Measurements from ENCODE around the gene CUL2.

The CUL2 gene

DNA sequence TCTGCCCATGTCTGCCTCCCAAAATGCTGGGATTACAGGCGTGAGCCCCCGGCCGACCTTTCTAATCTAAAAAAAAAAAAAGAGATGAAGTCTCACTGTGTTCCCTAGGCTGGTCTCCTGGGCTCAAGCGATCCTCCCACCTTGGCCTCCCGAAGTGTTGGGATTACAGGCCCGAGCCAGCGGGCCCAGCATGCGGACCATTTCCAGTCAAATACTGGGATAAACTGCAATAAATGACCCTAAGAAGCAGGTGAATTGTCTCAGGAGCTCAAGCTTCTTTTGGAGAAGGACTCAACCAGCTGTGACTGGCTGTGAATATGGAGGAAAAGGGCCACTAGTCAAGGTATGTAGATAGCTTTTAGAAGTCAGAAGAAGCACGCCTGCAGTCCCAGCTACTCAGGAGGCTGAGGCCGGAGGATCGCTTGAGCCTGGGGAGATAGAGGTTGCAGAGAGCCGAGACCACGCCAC lies 36.0 kb upstream of the CUL2 start:
- H3K9me3 ChIP-seq (ENCODE audit: severe bottlenecking), result no peaks in the 10 kb centered on the region
- TF ChIP-seq, protein P1, sequence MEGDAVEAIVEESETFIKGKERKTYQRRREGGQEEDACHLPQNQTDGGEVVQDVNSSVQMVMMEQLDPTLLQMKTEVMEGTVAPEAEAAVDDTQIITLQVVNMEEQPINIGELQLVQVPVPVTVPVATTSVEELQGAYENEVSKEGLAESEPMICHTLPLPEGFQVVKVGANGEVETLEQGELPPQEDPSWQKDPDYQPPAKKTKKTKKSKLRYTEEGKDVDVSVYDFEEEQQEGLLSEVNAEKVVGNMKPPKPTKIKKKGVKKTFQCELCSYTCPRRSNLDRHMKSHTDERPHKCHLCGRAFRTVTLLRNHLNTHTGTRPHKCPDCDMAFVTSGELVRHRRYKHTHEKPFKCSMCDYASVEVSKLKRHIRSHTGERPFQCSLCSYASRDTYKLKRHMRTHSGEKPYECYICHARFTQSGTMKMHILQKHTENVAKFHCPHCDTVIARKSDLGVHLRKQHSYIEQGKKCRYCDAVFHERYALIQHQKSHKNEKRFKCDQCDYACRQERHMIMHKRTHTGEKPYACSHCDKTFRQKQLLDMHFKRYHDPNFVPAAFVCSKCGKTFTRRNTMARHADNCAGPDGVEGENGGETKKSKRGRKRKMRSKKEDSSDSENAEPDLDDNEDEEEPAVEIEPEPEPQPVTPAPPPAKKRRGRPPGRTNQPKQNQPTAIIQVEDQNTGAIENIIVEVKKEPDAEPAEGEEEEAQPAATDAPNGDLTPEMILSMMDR (IDR thresholded peaks at IDR 0.05; ENCODE audit: poor library complexity, severe bottlenecking), result no peak
- DNase-seq (ENCODE audit: low spot score) (no peak), ATAC-seq (ENCODE audit: low read depth) (no peak)
- H3K36me3 ChIP-seq (ENCODE audit: low read depth), result no peaks in the 10 kb centered on the region
- no peaks in the 10 kb centered on the region for H3K27me3 ChIP-seq (ENCODE audit: insufficient read depth, poor library complexity, severe bottlenecking)
- peak overlapping the region; percentile 87 for H3K27ac ChIP-seq (ENCODE audit: poor library complexity, severe bottlenecking)
- H3K4me1 ChIP-seq (ENCODE audit: insufficient read depth, poor library complexity, severe bottlenecking), result peaks cover 18% of the 10 kb centered on the region
- H3K4me3 ChIP-seq (ENCODE audit: severe bottlenecking), result peak overlapping the region; percentile 86

DNA sequence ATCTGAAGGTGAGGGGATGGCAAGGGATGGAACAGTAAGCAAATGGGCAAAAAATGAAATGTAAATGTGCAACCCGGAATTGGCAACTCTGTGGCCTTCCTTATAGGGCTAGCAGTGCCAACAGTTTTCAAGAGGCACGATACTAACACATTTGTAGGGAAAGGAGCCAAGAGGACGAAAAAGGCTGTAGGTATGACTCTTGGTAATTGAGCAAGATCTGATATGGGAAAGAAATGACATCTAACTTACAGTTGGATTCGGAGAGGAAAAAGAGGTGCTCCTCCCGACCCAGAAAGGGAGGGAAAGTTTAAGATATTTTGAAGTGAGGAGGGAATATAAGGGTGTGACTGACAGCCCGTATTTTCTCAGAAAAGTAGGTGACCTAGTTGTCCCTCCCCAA lies 34.4 kb upstream of the CUL2 start:
- peaks cover 13% of the 10 kb centered on the region for H3K4me1 ChIP-seq (ENCODE audit: insufficient read depth, poor library complexity, severe bottlenecking)
- H3K27me3 ChIP-seq (ENCODE audit: insufficient read depth, poor library complexity, severe bottlenecking), result no peaks in the 10 kb centered on the region
- no peaks in the 10 kb centered on the region for H3K9me3 ChIP-seq (ENCODE audit: severe bottlenecking)
- DNase-seq (ENCODE audit: low spot score) (no peak), ATAC-seq (ENCODE audit: low read depth) (no peak)
- no peaks in the 10 kb centered on the region for H3K36me3 ChIP-seq (ENCODE audit: low read depth)
- H3K4me3 ChIP-seq (ENCODE audit: severe bottlenecking), result no peak overlapping the region
- TF ChIP-seq, protein P1 (IDR thresholded peaks at IDR 0.05; ENCODE audit: poor library complexity, severe bottlenecking), result no peak
- H3K27ac ChIP-seq (ENCODE audit: poor library complexity, severe bottlenecking), result no peak overlapping the region

DNA sequence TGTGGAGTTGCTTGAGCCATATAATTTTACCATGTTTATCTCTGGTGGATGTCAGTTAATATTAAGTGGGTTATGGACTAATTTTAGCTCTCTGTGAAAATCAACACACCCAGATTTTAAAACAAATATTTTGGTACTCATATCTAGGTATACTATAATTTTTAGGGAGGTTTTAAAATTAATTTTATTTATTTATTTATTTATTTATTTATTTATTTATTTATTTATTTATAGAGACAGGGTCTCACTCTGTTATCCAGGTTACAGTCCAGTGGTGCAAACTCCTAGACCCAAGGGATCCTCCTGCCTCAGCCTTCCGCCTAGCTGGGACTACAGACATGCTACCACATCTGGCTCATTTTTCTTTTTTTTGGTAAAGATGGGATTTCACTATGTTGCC lies 29.2 kb upstream of the CUL2 start:
- no peaks in the 10 kb centered on the region for H3K27me3 ChIP-seq (ENCODE audit: insufficient read depth, poor library complexity, severe bottlenecking)
- no peak for ATAC-seq (ENCODE audit: low read depth)

DNA sequence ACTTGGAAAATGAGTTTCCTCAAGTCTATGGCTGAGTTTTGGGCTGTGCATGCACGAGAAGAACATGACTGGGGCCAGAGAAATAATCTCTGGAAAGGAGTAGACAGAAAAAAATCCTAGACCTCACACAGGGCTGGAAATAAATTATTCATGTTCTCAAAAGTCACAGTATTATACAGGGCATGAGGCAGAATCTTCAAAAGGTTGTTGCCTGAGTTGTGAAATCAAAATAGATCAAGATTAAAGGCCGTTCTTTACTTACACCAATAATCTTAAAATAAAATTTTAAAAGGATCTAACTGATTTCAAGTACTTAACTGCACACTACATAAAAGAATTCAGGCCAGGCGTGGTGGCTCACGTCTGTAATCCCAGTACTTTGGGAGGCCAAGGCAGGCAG lies 22.4 kb upstream of the CUL2 start:
- Histone ChIP-seq H3K4me3 (ENCODE audit: severe bottlenecking) (no peak overlapping the region), H3K27me3 (ENCODE audit: insufficient read depth, poor library complexity, severe bottlenecking) (no peaks in the 10 kb centered on the region), H3K4me1 (ENCODE audit: insufficient read depth, poor library complexity, severe bottlenecking) (no peaks in the 10 kb centered on the region), H3K27ac (ENCODE audit: poor library complexity, severe bottlenecking) (no peak overlapping the region), H3K36me3 (ENCODE audit: low read depth) (no peaks in the 10 kb centered on the region), H3K9me3 (ENCODE audit: severe bottlenecking) (no peaks in the 10 kb centered on the region)
- ATAC-seq (ENCODE audit: low read depth) (no peak), DNase-seq (ENCODE audit: low spot score) (no peak)
- TF ChIP-seq, protein P1 (IDR thresholded peaks at IDR 0.05; ENCODE audit: poor library complexity, severe bottlenecking), result no peak

More for the DNA sequence above, 29.2 kb upstream of the CUL2 start:
- Histone ChIP-seq H3K36me3 (ENCODE audit: low read depth) (no peaks in the 10 kb centered on the region), H3K27ac (ENCODE audit: poor library complexity, severe bottlenecking) (no peak overlapping the region), H3K4me1 (ENCODE audit: insufficient read depth, poor library complexity, severe bottlenecking) (no peaks in the 10 kb centered on the region), H3K9me3 (ENCODE audit: severe bottlenecking) (no peaks in the 10 kb centered on the region), H3K4me3 (ENCODE audit: severe bottlenecking) (no peak overlapping the region)
- no peak for DNase-seq (ENCODE audit: low spot score)
- TF ChIP-seq, protein P1 (IDR thresholded peaks at IDR 0.05; ENCODE audit: poor library complexity, severe bottlenecking), result no peak

DNA sequence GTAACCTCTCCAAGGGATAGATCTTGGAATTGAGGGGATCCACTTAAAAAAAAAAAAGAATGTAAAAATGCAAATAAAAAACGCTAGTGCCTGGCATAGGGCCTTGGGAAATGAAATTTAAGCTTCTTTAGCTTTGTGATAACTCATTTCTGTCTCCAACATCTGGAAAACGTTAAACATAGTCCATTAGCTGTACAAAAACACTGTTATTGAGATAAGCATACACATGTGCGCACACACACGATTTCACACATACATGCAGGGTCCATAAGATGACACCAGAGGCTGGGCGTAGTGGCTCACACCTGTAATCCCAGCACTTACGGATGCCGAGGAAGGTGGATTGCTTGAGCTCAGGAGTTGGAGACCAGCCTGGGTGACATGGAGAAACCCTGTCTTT lies 13.7 kb upstream of the CUL2 start:
- DNase-seq (ENCODE audit: low spot score), result no peak
- H3K4me3 ChIP-seq (ENCODE audit: severe bottlenecking), result no peak overlapping the region
- H3K27me3 ChIP-seq (ENCODE audit: insufficient read depth, poor library complexity, severe bottlenecking), result no peaks in the 10 kb centered on the region
- TF ChIP-seq, protein P1 (IDR thresholded peaks at IDR 0.05; ENCODE audit: poor library complexity, severe bottlenecking), result no peak
- no peaks in the 10 kb centered on the region for H3K4me1 ChIP-seq (ENCODE audit: insufficient read depth, poor library complexity, severe bottlenecking)
- no peak overlapping the region for H3K27ac ChIP-seq (ENCODE audit: poor library complexity, severe bottlenecking)
- H3K36me3 ChIP-seq (ENCODE audit: low read depth), result no peaks in the 10 kb centered on the region
- H3K9me3 ChIP-seq (ENCODE audit: severe bottlenecking), result no peaks in the 10 kb centered on the region
- ATAC-seq (ENCODE audit: low read depth), result no peak
